Mesendoderm (in vitro differentiated cells): ENCODE measurements around the gene PRPSAP2.
"Not testable (repeated sequence)": the region's sequence is repeated elsewhere in the genome, so short reads cannot be mapped to it uniquely, and the experiment has no call there.

Source experiments
- DNase-seq: peaks from one replicate; pipeline ENCODE4 v3.0.0; 2013
- H2AK5ac ChIP-seq: 2 replicates; pipeline ENCODE4 v1.6.1; 2013; ENCODE audit warnings: low read length, inconsistent platforms
- H2BK120ac ChIP-seq: 2 replicates; pipeline ENCODE4 v1.6.1; 2013; ENCODE audit warnings: low read depth, mild to moderate bottlenecking, low read length, moderate library complexity, mixed read lengths
- H2BK15ac ChIP-seq: replicated peaks from 2 replicates; pipeline ENCODE4 v1.6.1; 2013; ENCODE audit warnings: low read depth, mild to moderate bottlenecking, moderate library complexity
- H2BK5ac ChIP-seq: 2 replicates; pipeline ENCODE4 v1.6.1; 2013; ENCODE audit warnings: low read length, inconsistent platforms
- H3K18ac ChIP-seq: 2 replicates; pipeline ENCODE4 v1.6.1; 2013; ENCODE audit warnings: mild to moderate bottlenecking, low read length, mixed read lengths
- H3K23ac ChIP-seq: one replicate; pipeline ENCODE4 v1.6.1; 2013; ENCODE audit warnings: low read length
- H3K27ac ChIP-seq: 2 replicates; pipeline ENCODE4 v1.5.1; 2013; ENCODE audit warnings: low read depth, mild to moderate bottlenecking, inconsistent platforms, low read length, moderate library complexity
- H3K27me3 ChIP-seq: 2 replicates; pipeline ENCODE4 v1.6.1; 2013; ENCODE audit warnings: low read length, control low read depth, mild to moderate bottlenecking, inconsistent platforms; ENCODE audit not compliant: insufficient read depth, poor library complexity
- H3K36me3 ChIP-seq: 2 replicates; pipeline ENCODE4 v1.6.1; 2013; ENCODE audit warnings: low read length, inconsistent platforms; ENCODE audit not compliant: control insufficient read depth, insufficient read depth
- H3K4ac ChIP-seq: one replicate; pipeline ENCODE4 v1.6.1; 2013; ENCODE audit warnings: low read depth, mild to moderate bottlenecking, low read length, moderate library complexity
- H3K4me1 ChIP-seq: 2 replicates; pipeline ENCODE4 v1.6.1; 2013; ENCODE audit warnings: low read depth, low read length, inconsistent platforms; ENCODE audit not compliant: control insufficient read depth
- H3K4me2 ChIP-seq: 2 replicates; pipeline ENCODE4 v1.6.1; 2013; ENCODE audit warnings: low read length
- H3K4me3 ChIP-seq: 2 replicates; pipeline ENCODE4 v1.5.1; 2013; ENCODE audit warnings: mild to moderate bottlenecking, low read length
- H3K56ac ChIP-seq: one replicate; pipeline ENCODE4 v1.6.1; 2013; ENCODE audit warnings: low read length
- H3K79me1 ChIP-seq: 2 replicates; pipeline ENCODE4 v1.6.1; 2013; ENCODE audit warnings: low read length, inconsistent platforms
- H3K79me2 ChIP-seq: 2 replicates; pipeline ENCODE4 v1.6.1; 2013; ENCODE audit warnings: mild to moderate bottlenecking, low read length; ENCODE audit not compliant: control insufficient read depth, insufficient read depth
- H3K9ac ChIP-seq: 2 replicates; pipeline ENCODE4 v1.6.1; 2013; ENCODE audit warnings: low read length, inconsistent platforms
- H4K5ac ChIP-seq: one replicate; pipeline ENCODE4 v1.6.1; 2013; ENCODE audit warnings: low read length
- H4K8ac ChIP-seq: one replicate; pipeline ENCODE4 v1.6.1; 2013; ENCODE audit warnings: low read depth, mild to moderate bottlenecking, control low read depth, low read length, moderate library complexity
- WGBS: extraction: QIAGEN DNeasy Blood & Tissue Kit; methylation state at CpG from one replicate; pipeline ENCODE4 v1.1.7; 2013; ENCODE audit warnings: low lambda C conversion rate, missing lambda C conversion rate; ENCODE audit not compliant: insufficient coverage; ENCODE audit errors: extremely low coverage; 5-methylcytosine and 5-hydroxymethylcytosine counted together

Gene PRPSAP2

GRCh38 chr17:18921912-18922451 is 64.1 kb downstream of the PRPSAP2 start:
- H2AK5ac ChIP-seq: no peak overlapping the region
- H3K4me2 ChIP-seq: no peak overlapping the region
- no peak for DNase-seq
- H2BK15ac ChIP-seq: no peak overlapping the region
- H3K79me1 ChIP-seq: peaks cover 2% of the 10 kb centered on the region
- H3K56ac ChIP-seq: no peak overlapping the region
- H2BK120ac ChIP-seq: no peak overlapping the region
- H3K4me1 ChIP-seq: no peaks in the 10 kb centered on the region
- no peak overlapping the region for H3K4ac ChIP-seq
- no peak overlapping the region for H2BK5ac ChIP-seq
- H3K27ac ChIP-seq: no peak overlapping the region
- no peak overlapping the region for H3K4me3 ChIP-seq
- H3K9ac ChIP-seq: no peak overlapping the region
- no peaks in the 10 kb centered on the region for H3K79me2 ChIP-seq
- no peak overlapping the region for H4K5ac ChIP-seq
- no peak overlapping the region for H4K8ac ChIP-seq
- H3K36me3 ChIP-seq: peaks cover 6% of the 10 kb centered on the region
- no peaks in the 10 kb centered on the region for H3K27me3 ChIP-seq
- WGBS: no CpG with 5 or more reads among the region's 4 CpGs
- no peak overlapping the region for H3K23ac ChIP-seq
- H3K18ac ChIP-seq: no peak overlapping the region

GRCh38 chr17:18922596-18922995 is 64.7 kb downstream of the PRPSAP2 start:
- not testable (repeated sequence) for H3K9ac ChIP-seq, H3K36me3 ChIP-seq, H2BK120ac ChIP-seq, H3K4me3 ChIP-seq, H2BK15ac ChIP-seq, H3K27me3 ChIP-seq, H2AK5ac ChIP-seq, H4K5ac ChIP-seq, H3K4me1 ChIP-seq, H3K18ac ChIP-seq, H3K79me1 ChIP-seq, H2BK5ac ChIP-seq, H3K23ac ChIP-seq, H3K4ac ChIP-seq, H3K79me2 ChIP-seq, H3K4me2 ChIP-seq, H3K27ac ChIP-seq, H4K8ac ChIP-seq, H3K56ac ChIP-seq, DNase-seq
- no CpG with 5 or more reads among the region's 7 CpGs for WGBS

DNA sequence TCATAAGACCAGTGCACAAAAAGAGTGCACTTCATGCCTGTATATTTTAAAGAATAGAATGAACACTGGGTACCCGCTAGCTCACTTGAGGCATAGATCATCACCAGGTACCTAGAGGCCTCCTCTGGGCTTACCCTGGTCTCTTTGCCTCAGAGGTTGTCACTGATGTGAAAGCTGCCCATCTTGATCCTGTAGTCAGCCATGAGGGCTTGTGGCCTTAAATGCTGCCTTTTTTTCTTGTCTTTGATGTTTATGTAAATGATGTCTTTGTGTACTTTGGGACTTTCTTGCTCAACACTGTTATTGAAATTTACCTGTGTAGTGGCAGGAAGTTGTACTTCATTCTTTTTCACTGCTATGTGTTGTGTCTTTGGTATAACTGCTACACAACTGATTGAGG is 67.3 kb downstream of the PRPSAP2 start:
- peaks cover 3% of the 10 kb centered on the region for H3K36me3 ChIP-seq
- H2BK15ac ChIP-seq: no peak overlapping the region
- H3K4me2 ChIP-seq: no peak overlapping the region
- no peaks in the 10 kb centered on the region for H3K27me3 ChIP-seq
- WGBS: no CpG with 5 or more reads among the region's 1 CpG
- no peak overlapping the region for H3K27ac ChIP-seq
- no peak overlapping the region for H3K18ac ChIP-seq
- no peak for DNase-seq
- no peak overlapping the region for H3K56ac ChIP-seq
- H3K9ac ChIP-seq: no peak overlapping the region
- no peaks in the 10 kb centered on the region for H3K4me1 ChIP-seq
- H4K5ac ChIP-seq: no peak overlapping the region
- H3K23ac ChIP-seq: no peak overlapping the region
- no peaks in the 10 kb centered on the region for H3K79me2 ChIP-seq
- no peak overlapping the region for H3K4me3 ChIP-seq
- no peaks in the 10 kb centered on the region for H3K79me1 ChIP-seq
- no peak overlapping the region for H4K8ac ChIP-seq
- H3K4ac ChIP-seq: no peak overlapping the region
- H2BK120ac ChIP-seq: no peak overlapping the region
- no peak overlapping the region for H2BK5ac ChIP-seq
- H2AK5ac ChIP-seq: no peak overlapping the region

DNA sequence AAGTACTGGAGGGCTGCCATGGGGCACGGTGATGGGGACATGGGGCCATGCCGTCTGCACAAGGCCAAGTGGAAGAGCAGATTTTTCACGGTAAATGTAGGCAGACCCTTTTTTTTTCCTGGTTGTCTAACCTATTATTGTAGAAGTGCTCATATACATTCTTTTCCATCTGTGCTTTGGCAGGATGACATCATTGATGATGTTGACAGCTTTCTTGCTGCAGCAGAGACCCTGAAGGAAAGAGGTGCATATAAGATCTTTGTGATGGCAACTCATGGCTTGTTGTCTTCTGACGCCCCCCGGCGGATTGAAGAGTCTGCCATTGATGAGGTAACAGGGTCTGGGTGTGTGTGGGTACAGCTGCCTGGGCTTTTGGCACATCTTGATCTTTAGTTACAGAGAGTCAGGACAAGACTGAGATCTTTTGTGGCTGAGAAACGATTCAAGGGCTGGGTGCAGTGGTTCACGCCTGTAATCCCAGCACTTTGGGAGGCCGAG is 70.7 kb downstream of the PRPSAP2 start:
- no peak overlapping the region for H4K5ac ChIP-seq
- H2BK15ac ChIP-seq: no peak overlapping the region
- no peak overlapping the region for H3K4me2 ChIP-seq
- no peaks in the 10 kb centered on the region for H3K4me1 ChIP-seq
- no CpG with 5 or more reads among the region's 9 CpGs for WGBS
- H3K79me1 ChIP-seq: no peaks in the 10 kb centered on the region
- no peak overlapping the region for H3K23ac ChIP-seq
- no peak overlapping the region for H3K18ac ChIP-seq
- H2BK5ac ChIP-seq: no peak overlapping the region
- no peak overlapping the region for H3K27ac ChIP-seq
- H3K56ac ChIP-seq: no peak overlapping the region
- no peak overlapping the region for H3K4me3 ChIP-seq
- H3K9ac ChIP-seq: no peak overlapping the region
- H2AK5ac ChIP-seq: no peak overlapping the region
- no peak overlapping the region for H2BK120ac ChIP-seq
- no peaks in the 10 kb centered on the region for H3K27me3 ChIP-seq
- no peak overlapping the region for H4K8ac ChIP-seq
- DNase-seq: peak; percentile 24
- H3K36me3 ChIP-seq: peaks cover 5% of the 10 kb centered on the region
- no peaks in the 10 kb centered on the region for H3K79me2 ChIP-seq
- H3K4ac ChIP-seq: no peak overlapping the region

DNA sequence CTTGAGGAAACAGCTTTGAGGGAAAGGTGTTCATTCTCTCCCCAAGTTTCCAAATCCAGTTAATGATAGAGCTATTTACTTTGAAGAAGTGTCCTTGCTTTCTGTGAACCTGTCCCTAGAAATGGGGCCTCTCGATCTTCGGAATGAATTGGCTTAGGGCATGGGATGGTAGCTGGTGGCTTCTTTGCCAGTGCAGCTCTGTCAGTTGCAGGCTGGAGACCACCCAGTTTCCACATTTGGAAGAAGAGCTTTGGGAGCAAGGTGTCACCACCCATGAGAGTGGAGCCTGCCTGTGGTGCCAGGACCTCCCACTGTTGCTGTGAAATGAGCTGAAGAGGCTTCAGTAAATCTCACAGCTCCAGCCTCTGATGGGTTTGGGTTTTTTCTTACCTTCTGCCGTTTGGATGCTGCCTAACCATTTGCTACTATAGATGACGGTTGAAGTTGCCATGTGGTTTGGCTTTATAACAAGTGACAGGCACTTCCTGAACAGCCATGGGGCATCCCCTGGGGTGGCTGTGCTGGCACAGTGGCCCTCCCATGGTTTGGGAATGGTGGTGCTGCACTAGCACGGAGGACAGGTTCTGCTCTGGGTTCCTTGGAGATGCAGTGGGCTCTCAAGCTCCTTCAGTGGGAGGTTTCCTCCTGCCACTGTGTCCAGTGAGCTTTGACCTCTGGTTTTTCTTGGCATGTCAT is 74.6 kb downstream of the PRPSAP2 start:
- Histone ChIP-seq H3K79me2 (no peaks in the 10 kb centered on the region), H4K5ac (no peak overlapping the region), H3K9ac (no peak overlapping the region), H3K18ac (no peak overlapping the region), H2BK5ac (no peak overlapping the region), H2BK15ac (no peak overlapping the region), H3K4me2 (no peak overlapping the region), H3K27me3 (no peaks in the 10 kb centered on the region), H3K4ac (no peak overlapping the region), H2AK5ac (no peak overlapping the region), H3K79me1 (no peaks in the 10 kb centered on the region), H3K23ac (no peak overlapping the region), H4K8ac (no peak overlapping the region), H3K27ac (no peak overlapping the region), H2BK120ac (no peak overlapping the region), H3K4me1 (no peaks in the 10 kb centered on the region), H3K56ac (no peak overlapping the region), H3K4me3 (no peak overlapping the region), H3K36me3 (peaks cover 5% of the 10 kb centered on the region)
- DNase-seq: no peak
- no CpG with 5 or more reads among the region's 5 CpGs for WGBS
